HG03442 (cell line): Measurements from ENCODE around the gene DYRK2.

Source experiments
- ATAC-seq: cut with Tn5 transposase; IDR thresholded peaks from one replicate; pipeline ENCODE4 v1.9.1; 2021; ENCODE audit warnings: mild to moderate bottlenecking, moderate library complexity; ENCODE audit not compliant: unreplicated experiment

DYRK2 gene

GRCh38 chr12:67648521-67649260, at the start of gene DYRK2:
Gene DYRK2 (plus strand): TSS chr12:67648745. CDS start chr12:67649134, 389 bp downstream.
- peak; percentile 46 for ATAC-seq

- ATAC-seq = no peak
These were observed 48.9 kb upstream of the DYRK2 start for GRCh38 chr12:67599691-67600090.

- no peak for ATAC-seq
These were observed 47.4 kb upstream of the DYRK2 start for GRCh38 chr12:67601126-67601525.

GRCh38 chr12:67609226-67609870, 39.2 kb upstream of the DYRK2 start:
- no peak for ATAC-seq

- no peak for ATAC-seq
These were observed 35.5 kb upstream of the DYRK2 start for GRCh38 chr12:67613040-67613439.

GRCh38 chr12:67617629-67618028, 30.9 kb upstream of the DYRK2 start:
- no peak for ATAC-seq

GRCh38 chr12:67618303-67618702, 30.2 kb upstream of the DYRK2 start:
- no peak for ATAC-seq

GRCh38 chr12:67621112-67621511, 27.4 kb upstream of the DYRK2 start:
- no peak for ATAC-seq

- no peak for ATAC-seq
These were observed 26.6 kb upstream of the DYRK2 start for GRCh38 chr12:67621926-67622325.

GRCh38 chr12:67623259-67623658, 25.3 kb upstream of the DYRK2 start:
- ATAC-seq = no peak

GRCh38 chr12:67624355-67624754, 24.2 kb upstream of the DYRK2 start:
- no peak for ATAC-seq

- ATAC-seq = no peak
These were observed 23.5 kb upstream of the DYRK2 start for GRCh38 chr12:67625004-67625403.

- ATAC-seq = no peak
These were observed 22.4 kb upstream of the DYRK2 start for GRCh38 chr12:67626156-67626555.

- peak; percentile 97 for ATAC-seq
These were observed 18.0 kb upstream of the DYRK2 start for GRCh38 chr12:67630373-67631088.

GRCh38 chr12:67632005-67632404, 16.5 kb upstream of the DYRK2 start:
- no peak for ATAC-seq

GRCh38 chr12:67633024-67633610, 15.4 kb upstream of the DYRK2 start:
- ATAC-seq = no peak

- no peak for ATAC-seq
These were observed 14.8 kb upstream of the DYRK2 start for GRCh38 chr12:67633708-67634107.

- ATAC-seq = no peak
These were observed 14.2 kb upstream of the DYRK2 start for GRCh38 chr12:67634303-67634761.

GRCh38 chr12:67637718-67638117, 10.8 kb upstream of the DYRK2 start:
- ATAC-seq = no peak

GRCh38 chr12:67638694-67639093, 9.9 kb upstream of the DYRK2 start:
- ATAC-seq = no peak

GRCh38 chr12:67640863-67641262, 7.7 kb upstream of the DYRK2 start:
- ATAC-seq = no peak
